Natural killer cell (primary cell): ENCODE measurements around the gene KRT26. TPM values are rescaled to one million over a fixed set of nuclear protein-coding genes. Genes with fewer than 3 reads are reported as not detected.
"Not testable (repeated sequence)": the region's sequence is repeated elsewhere in the genome, so short reads cannot be mapped to it uniquely, and the experiment has no call there.

Source experiments
- ATAC-seq, 3 donors: fragments of 150-1000 bp in 2 of 3; fragments of 200-7000 bp in 1 of 3; cut with Tn5 transposase; 1 replicate in 1 of 3; 2 replicates in 2 of 3; pipeline ENCODE4 v1.10.0; 2021; ENCODE audit warnings: mild to moderate bottlenecking in 2 of 3, moderate library complexity in 2 of 3
- DNase-seq, 2 donors: peaks; one replicate each; pipeline versions ENCODE4 v3.0.0 to v3.0.0-alpha.2; 2013 to 2021; ENCODE audit warnings: mixed read lengths in 1 of 2
- H3K27ac ChIP-seq: one replicate; pipeline ENCODE4 v1.5.1; 2013; ENCODE audit warnings: mild to moderate bottlenecking, low read length
- H3K27me3 ChIP-seq: one replicate; pipeline ENCODE4 v1.6.1; 2013; ENCODE audit warnings: low read length; ENCODE audit not compliant: control insufficient read depth, insufficient read depth
- H3K36me3 ChIP-seq: one replicate; pipeline ENCODE4 v1.6.1; 2013; ENCODE audit warnings: low read length; ENCODE audit not compliant: control insufficient read depth, insufficient read depth
- H3K4me1 ChIP-seq: one replicate; pipeline ENCODE4 v1.6.1; 2013; ENCODE audit warnings: low read length; ENCODE audit not compliant: control insufficient read depth, insufficient read depth
- H3K4me3 ChIP-seq: one replicate; pipeline ENCODE4 v1.5.1; 2013; ENCODE audit warnings: low read length
- H3K9me3 ChIP-seq: one replicate; pipeline ENCODE4 v1.6.1; 2013; ENCODE audit warnings: low read length; ENCODE audit not compliant: control insufficient read depth, insufficient read depth
- H3K27ac Mint-ChIP-seq, 2 donors: one replicate each; pipeline ENCODE4 v1.8.0; 2022; ENCODE audit warnings: mild to moderate bottlenecking in 2 of 2, mixed read lengths in 2 of 2, moderate library complexity in 1 of 2
- H3K27me3 Mint-ChIP-seq, 2 donors: one replicate each; pipeline ENCODE4 v1.8.0; 2022; ENCODE audit warnings: low read depth in 2 of 2, mixed read lengths in 2 of 2
- H3K36me3 Mint-ChIP-seq: one replicate; pipeline ENCODE4 v1.8.0; 2022; ENCODE audit warnings: mixed read lengths
- H3K4me1 Mint-ChIP-seq, 2 donors: one replicate each; pipeline ENCODE4 v1.8.0; 2022; ENCODE audit warnings: mixed read lengths in 2 of 2
- H3K4me3 Mint-ChIP-seq: one replicate; pipeline ENCODE4 v1.8.0; 2022; ENCODE audit warnings: mild to moderate bottlenecking, moderate library complexity, mixed read lengths
- H3K9me3 Mint-ChIP-seq, 2 donors: one replicate each; pipeline ENCODE4 v1.8.0; 2022; ENCODE audit warnings: mixed read lengths in 2 of 2
- WGBS: methylation state at CpG from one replicate; pipeline ENCODE4 v1.1.7; 2013; ENCODE audit warnings: missing lambda C conversion rate; ENCODE audit not compliant: insufficient coverage; 5-methylcytosine and 5-hydroxymethylcytosine counted together
- intact Hi-C: fragments of 100-400 bp; cut with micrococcal nuclease; formaldehyde crosslinking; loops from one replicate; pipeline ENCODE4 v1.14.2; 2022
- total RNA-seq, 4 donors: library from RNA; stranded (reverse); fragments of 120-200 nt in 1 of 4; gene quantifications; one replicate each; pipeline versions ENCODE4 v1.2.3 to v1.2.4, GENCODE V29; 2013 to 2022
- TF ChIP-seq, protein P1 (sequence below): fragments of 200-600 bp; IDR thresholded peaks from one replicate; pipeline ENCODE4 v1.8.0; 2022; ENCODE audit warnings: antibody characterized with exemption

The KRT26 gene
- total RNA-seq, 3 donors from 2014 or later (not counting 1 experiment from before 2014, with no cell fraction given), result not detected

GRCh38 chr17:40751065-40751464, 20.9 kb downstream of the KRT26 start:
- Histone ChIP-seq H3K36me3 (no peaks in the 10 kb centered on the region), H3K27me3 (peaks cover 17% of the 10 kb centered on the region), H3K27ac (no peak overlapping the region), H3K4me1 (no peaks in the 10 kb centered on the region), H3K4me3 (no peak overlapping the region), H3K9me3 (no peaks in the 10 kb centered on the region)
- Mint-ChIP-seq H3K4me3 (no peak overlapping the region), H3K27me3 (peaks cover 20 to 27% of the 10 kb centered on the region in 2 donors), H3K36me3 (peaks cover 5% of the 10 kb centered on the region), H3K27ac (no peak overlapping the region), H3K4me1 (no peaks in the 10 kb centered on the region), H3K9me3 (no peaks in the 10 kb centered on the region)
- WGBS, result 85% methylated on average over 14 of the region's 14 CpGs
- ATAC-seq, result no peak
- DNase-seq, result no peak
- intact Hi-C loops, result no loop called here
- TF ChIP-seq, protein P1, sequence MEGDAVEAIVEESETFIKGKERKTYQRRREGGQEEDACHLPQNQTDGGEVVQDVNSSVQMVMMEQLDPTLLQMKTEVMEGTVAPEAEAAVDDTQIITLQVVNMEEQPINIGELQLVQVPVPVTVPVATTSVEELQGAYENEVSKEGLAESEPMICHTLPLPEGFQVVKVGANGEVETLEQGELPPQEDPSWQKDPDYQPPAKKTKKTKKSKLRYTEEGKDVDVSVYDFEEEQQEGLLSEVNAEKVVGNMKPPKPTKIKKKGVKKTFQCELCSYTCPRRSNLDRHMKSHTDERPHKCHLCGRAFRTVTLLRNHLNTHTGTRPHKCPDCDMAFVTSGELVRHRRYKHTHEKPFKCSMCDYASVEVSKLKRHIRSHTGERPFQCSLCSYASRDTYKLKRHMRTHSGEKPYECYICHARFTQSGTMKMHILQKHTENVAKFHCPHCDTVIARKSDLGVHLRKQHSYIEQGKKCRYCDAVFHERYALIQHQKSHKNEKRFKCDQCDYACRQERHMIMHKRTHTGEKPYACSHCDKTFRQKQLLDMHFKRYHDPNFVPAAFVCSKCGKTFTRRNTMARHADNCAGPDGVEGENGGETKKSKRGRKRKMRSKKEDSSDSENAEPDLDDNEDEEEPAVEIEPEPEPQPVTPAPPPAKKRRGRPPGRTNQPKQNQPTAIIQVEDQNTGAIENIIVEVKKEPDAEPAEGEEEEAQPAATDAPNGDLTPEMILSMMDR, result no peak

GRCh38 chr17:40750391-40750790, 21.6 kb downstream of the KRT26 start:
- no peaks in the 10 kb centered on the region for H3K9me3 ChIP-seq
- 86% methylated on average over 6 of the region's 6 CpGs for WGBS
- no peak overlapping the region for H3K4me3 ChIP-seq
- peaks cover 17% of the 10 kb centered on the region for H3K27me3 ChIP-seq
- intact Hi-C loops, result no loop called here
- H3K27ac ChIP-seq, result no peak overlapping the region
- peaks cover 25 to 31% of the 10 kb centered on the region in 2 donors for H3K27me3 Mint-ChIP-seq
- DNase-seq (no peak), ATAC-seq (no peak)
- H3K4me1 ChIP-seq, result no peaks in the 10 kb centered on the region
- H3K4me1 Mint-ChIP-seq, result no peaks in the 10 kb centered on the region
- H3K36me3 Mint-ChIP-seq, result peaks cover 5% of the 10 kb centered on the region
- H3K4me3 Mint-ChIP-seq, result no peak overlapping the region
- no peaks in the 10 kb centered on the region for H3K9me3 Mint-ChIP-seq
- no peak overlapping the region for H3K27ac Mint-ChIP-seq
- H3K36me3 ChIP-seq, result no peaks in the 10 kb centered on the region
- TF ChIP-seq, protein P1, result no peak

GRCh38 chr17:40748666-40749065, 23.3 kb downstream of the KRT26 start:
- H3K9me3 Mint-ChIP-seq, intact Hi-C loops, H3K9me3 ChIP-seq, DNase-seq, H3K36me3 ChIP-seq, H3K4me3 Mint-ChIP-seq, H3K36me3 Mint-ChIP-seq, H3K4me1 ChIP-seq, ATAC-seq, H3K4me3 ChIP-seq, H3K27ac ChIP-seq, H3K27ac Mint-ChIP-seq, H3K4me1 Mint-ChIP-seq: not testable (repeated sequence)
- peaks cover 17% of the 10 kb centered on the region for H3K27me3 ChIP-seq
- peaks cover 35 to 43% of the 10 kb centered on the region in 2 donors for H3K27me3 Mint-ChIP-seq
- no CpG with 5 or more reads among the region's 1 CpG for WGBS

DNA sequence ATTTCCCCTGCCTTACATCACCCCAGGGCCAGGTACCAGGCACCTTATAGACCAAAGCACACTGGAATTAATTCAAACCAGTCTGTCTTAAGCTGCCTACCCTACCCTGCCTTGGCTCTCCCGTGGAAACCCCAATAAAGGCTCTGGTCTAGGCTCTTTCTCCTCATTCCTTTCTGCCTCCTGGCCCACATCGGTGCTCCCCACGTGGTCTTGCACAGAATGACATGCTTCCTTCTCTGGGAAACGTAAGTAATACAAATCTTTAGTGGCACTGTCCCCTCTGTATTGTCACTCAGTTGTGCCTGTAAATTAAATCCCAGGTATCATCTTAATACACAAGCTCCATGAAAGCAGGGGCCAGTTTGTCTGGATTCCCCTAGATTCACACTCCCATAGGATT, 33.4 kb downstream of the KRT26 start:
- no peak overlapping the region for H3K4me3 ChIP-seq
- H3K36me3 ChIP-seq, result no peaks in the 10 kb centered on the region
- no peaks in the 10 kb centered on the region for H3K4me1 Mint-ChIP-seq
- H3K27me3 ChIP-seq, result peaks cover 7% of the 10 kb centered on the region
- H3K4me1 ChIP-seq, result no peaks in the 10 kb centered on the region
- peaks cover 3 to 4% of the 10 kb centered on the region in 2 donors for H3K9me3 Mint-ChIP-seq
- 52% methylated on average over 4 of the region's 4 CpGs for WGBS
- no peak overlapping the region for H3K4me3 Mint-ChIP-seq
- intact Hi-C loops, result no loop called here
- no peak overlapping the region for H3K27ac ChIP-seq
- no peak for ATAC-seq
- no peak overlapping the region for H3K27ac Mint-ChIP-seq
- peaks cover 28 to 56% of the 10 kb centered on the region in 2 donors for H3K27me3 Mint-ChIP-seq
- TF ChIP-seq, protein P1, result no peak
- H3K9me3 ChIP-seq, result peaks cover 3% of the 10 kb centered on the region
- DNase-seq, result no peak
- no peaks in the 10 kb centered on the region for H3K36me3 Mint-ChIP-seq
